Erythroblast (primary cell): ENCODE measurements around the gene CACNB1.

Experiments
- GATA1 ChIP-seq: IDR thresholded peaks from 2 replicates; pipeline ENCODE4 v1.6.1; 2011; ENCODE audit warnings: low read depth, mild to moderate bottlenecking, control low read depth, low read length, moderate library complexity
- POLR2A ChIP-seq: IDR thresholded peaks from 2 replicates; pipeline ENCODE4 v1.6.1; 2011; ENCODE audit warnings: mild to moderate bottlenecking, low read length

- TF ChIP-seq POLR2A, result no peak
- TF ChIP-seq GATA1, result no peak
Observed at GRCh38 chr17:39194089-39194984, 3.1 kb downstream of the CACNB1 start.
